HEK293 (cell line): ENCODE measurements around the gene SLC38A5.
A peak's percentile ranks its signal among the peaks of the same experiment; 100 is the strongest.

ENCODE experiments used
- CTCF ChIA-PET: fragments of 350-600 bp; formaldehyde crosslinking; extraction: SDS; loops from one replicate; lab custom pipeline; 2021; ENCODE audit warnings: antibody characterized with exemption; lab: Yijun Ruan, JAX
- POLR2A ChIA-PET: fragments of 300-600 bp; formaldehyde crosslinking; extraction: SDS; loops from one replicate; lab custom pipeline; 2020; ENCODE audit warnings: antibody characterized with exemption, inconsistent platforms; lab: Yijun Ruan, JAX
- H3K27ac ChIP-seq: fragments of 200-500 bp; sonication (Bioruptor generic); 2 replicates; pipeline ENCODE4 v1.5.1; 2014; ENCODE audit warnings: low read depth, low read length, control low read depth, inconsistent platforms; ENCODE audit errors: extremely low read depth
- H3K36me3 ChIP-seq, 2 experiments: fragments of 200-500 bp in 1 of 2; sonication (Bioruptor generic) in 1 of 2; 1 replicate in 1 of 2; 2 replicates in 1 of 2; pipeline ENCODE4 v1.5.1; 2014 to 2017; ENCODE audit warnings: inconsistent platforms in 2 of 2, low read length in 2 of 2; ENCODE audit not compliant: control insufficient read depth in 2 of 2, insufficient read depth in 1 of 2
- H3K4me1 ChIP-seq: fragments of 200-500 bp; sonication (Bioruptor generic); 2 replicates; pipeline ENCODE4 v1.5.1; 2014; ENCODE audit warnings: mild to moderate bottlenecking, low read length, inconsistent platforms; ENCODE audit not compliant: control insufficient read depth, insufficient read depth
- H3K4me3 ChIP-seq: 2 replicates; pipeline ENCODE4 v1.5.1; 2011; ENCODE audit warnings: low read depth, mild to moderate bottlenecking, control low read depth, low read length, moderate library complexity
- H3K9me3 ChIP-seq: fragments of 200-500 bp; sonication (Bioruptor generic); 2 replicates; pipeline ENCODE4 v1.5.1; 2014; ENCODE audit warnings: low read depth, low read length, inconsistent platforms; ENCODE audit not compliant: control insufficient read depth, insufficient read depth
- BCL11B ChIP-seq: fragments of 450-650 bp; formaldehyde crosslinking; IDR thresholded peaks from 2 replicates; pipeline ENCODE4 v1.5.1; 2016; ENCODE audit warnings: low read depth, missing biosample characterization, missing genetic modification characterization
- ELK4 ChIP-seq: IDR thresholded peaks from 2 replicates; pipeline ENCODE4 v1.6.1; 2011; ENCODE audit warnings: mild to moderate bottlenecking, low read depth, low read length, borderline replicate concordance
- FEZF1 ChIP-seq: fragments of 450-650 bp; formaldehyde crosslinking; IDR thresholded peaks from 2 replicates; pipeline ENCODE4 v1.5.1; 2016; ENCODE audit warnings: missing biosample characterization, missing genetic modification characterization
- GLI4 ChIP-seq: fragments of 450-650 bp; formaldehyde crosslinking; IDR thresholded peaks from 2 replicates; pipeline ENCODE4 v1.5.1; 2016; ENCODE audit warnings: missing biosample characterization, missing genetic modification characterization
- KLF10 ChIP-seq: fragments of 450-650 bp; IDR thresholded peaks from 2 replicates; pipeline ENCODE4 v1.5.1; 2018; ENCODE audit warnings: missing biosample characterization, mild to moderate bottlenecking, missing genetic modification characterization
- SP7 ChIP-seq: fragments of 450-650 bp; formaldehyde crosslinking; IDR thresholded peaks from 2 replicates; pipeline ENCODE4 v1.5.1; 2016; ENCODE audit warnings: missing biosample characterization, missing genetic modification characterization
- ZBTB17 ChIP-seq: fragments of 450-650 bp; formaldehyde crosslinking; IDR thresholded peaks from 2 replicates; pipeline ENCODE4 v1.5.1; 2016; ENCODE audit warnings: missing biosample characterization, missing genetic modification characterization
- ZFP37 ChIP-seq: fragments of 450-650 bp; formaldehyde crosslinking; IDR thresholded peaks from 2 replicates; pipeline ENCODE4 v1.5.1; 2016; ENCODE audit warnings: missing biosample characterization, missing genetic modification characterization
- ZIC2 ChIP-seq: fragments of 450-650 bp; formaldehyde crosslinking; IDR thresholded peaks from 2 replicates; pipeline ENCODE4 v1.5.1; 2016; ENCODE audit warnings: missing biosample characterization, missing genetic modification characterization
- ZNF169 ChIP-seq: fragments of 450-650 bp; formaldehyde crosslinking; IDR thresholded peaks from 2 replicates; pipeline ENCODE4 v1.5.1; 2016; ENCODE audit warnings: missing biosample characterization, missing genetic modification characterization
- ZNF2 ChIP-seq: fragments of 450-650 bp; formaldehyde crosslinking; IDR thresholded peaks from 2 replicates; pipeline ENCODE4 v1.5.1; 2016; ENCODE audit warnings: missing biosample characterization, missing genetic modification characterization
- ZNF221 ChIP-seq: fragments of 450-650 bp; formaldehyde crosslinking; IDR thresholded peaks from 2 replicates; pipeline ENCODE4 v1.5.1; 2017; ENCODE audit warnings: missing biosample characterization, missing genetic modification characterization, borderline replicate concordance
- ZNF350 ChIP-seq: fragments of 450-650 bp; formaldehyde crosslinking; IDR thresholded peaks from 2 replicates; pipeline ENCODE4 v1.5.0; 2017; ENCODE audit warnings: missing biosample characterization, mild to moderate bottlenecking, missing genetic modification characterization
- ZNF366 ChIP-seq: fragments of 450-650 bp; formaldehyde crosslinking; conservative IDR thresholded peaks from 2 replicates; pipeline ENCODE4 v1.5.1; 2016; ENCODE audit warnings: missing biosample characterization, missing genetic modification characterization
- ZNF37A ChIP-seq: fragments of 450-650 bp; IDR thresholded peaks from 2 replicates; pipeline ENCODE4 v1.5.1; 2018; ENCODE audit warnings: missing biosample characterization, missing genetic modification characterization
- ZNF391 ChIP-seq: fragments of 450-650 bp; formaldehyde crosslinking; IDR thresholded peaks from 2 replicates; pipeline ENCODE4 v1.5.1; 2016; ENCODE audit warnings: low read depth, missing biosample characterization, missing genetic modification characterization, borderline replicate concordance
- ZNF548 ChIP-seq: fragments of 450-650 bp; formaldehyde crosslinking; IDR thresholded peaks from 2 replicates; pipeline ENCODE4 v1.5.1; 2016; ENCODE audit warnings: missing biosample characterization, missing genetic modification characterization
- ZNF571 ChIP-seq: fragments of 450-650 bp; formaldehyde crosslinking; IDR thresholded peaks from 2 replicates; pipeline ENCODE4 v1.5.0; 2017; ENCODE audit warnings: missing biosample characterization, missing genetic modification characterization
- ZNF626 ChIP-seq: fragments of 450-650 bp; sonication (Bioruptor Pico); formaldehyde crosslinking; IDR thresholded peaks from 2 replicates; pipeline ENCODE4 v1.5.1; 2018; ENCODE audit warnings: missing biosample characterization, missing genetic modification characterization, inconsistent platforms
- ZNF645 ChIP-seq: fragments of 450-650 bp; formaldehyde crosslinking; IDR thresholded peaks from 2 replicates; pipeline ENCODE4; 2016; ENCODE audit warnings: missing biosample characterization, missing genetic modification characterization
- ZNF76 ChIP-seq: fragments of 450-650 bp; formaldehyde crosslinking; IDR thresholded peaks from 2 replicates; pipeline ENCODE4; 2016; ENCODE audit warnings: low read depth, missing biosample characterization, missing genetic modification characterization, borderline replicate concordance
- TF ChIP-seq, protein P1 (sequence below): fragments of 450-650 bp; formaldehyde crosslinking; conservative IDR thresholded peaks from 2 replicates; pipeline ENCODE4 v1.5.1; 2016; ENCODE audit warnings: low read depth, missing biosample characterization, missing genetic modification characterization
- TF ChIP-seq, protein P2 (sequence below): fragments of 450-650 bp; formaldehyde crosslinking; optimal IDR thresholded peaks from 2 replicates; pipeline ENCODE3; 2016; ENCODE audit warnings: missing biosample characterization, mild to moderate bottlenecking, missing genetic modification characterization
- TF ChIP-seq, protein P3 (sequence below): fragments of 450-650 bp; formaldehyde crosslinking; IDR thresholded peaks from 2 replicates; pipeline ENCODE4 v1.5.1; 2017; ENCODE audit warnings: missing biosample characterization, missing genetic modification characterization

Gene SLC38A5

DNA sequence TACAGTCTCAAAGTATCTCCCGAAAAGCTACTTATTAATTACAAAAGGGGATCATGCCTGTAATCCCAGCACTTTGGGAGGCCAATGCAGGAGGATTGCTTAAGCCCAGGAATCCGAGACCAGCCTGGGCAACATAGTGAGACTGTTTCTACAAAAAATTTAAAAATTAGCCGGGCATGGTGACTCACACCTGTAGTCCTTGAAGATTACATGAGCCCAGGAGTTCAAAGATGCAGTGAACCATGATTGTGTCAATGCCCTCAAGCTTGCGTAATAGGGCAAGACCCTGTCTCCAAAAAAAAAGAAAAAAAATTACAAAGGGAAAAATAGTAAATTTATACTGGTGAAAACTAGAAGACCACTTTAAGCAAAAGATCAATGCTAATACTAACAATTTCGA is 35.4 kb upstream of the SLC38A5 start:
- CTCF ChIA-PET: no interaction called here

GRCh38 chrX:48504261-48504660 is 34.2 kb upstream of the SLC38A5 start:
- Histone ChIP-seq H3K4me1 (no peaks in the 10 kb centered on the region), H3K9me3 (no peaks in the 10 kb centered on the region), H3K27ac (no peak overlapping the region), H3K4me3 (no peak overlapping the region), H3K36me3 (no peaks in the 10 kb centered on the region)
- POLR2A ChIA-PET: no interaction called here
- TF ChIP-seq FEZF1 (tag by site-specific recombination): no peak
- TF ChIP-seq ZNF366: no peak
- TF ChIP-seq ZNF221: no peak
- no peak for TF ChIP-seq GLI4 (tag by site-specific recombination)
- no peak for TF ChIP-seq ZNF626 (tag by site-specific recombination)
- TF ChIP-seq KLF10 (tag by site-specific recombination): no peak
- CTCF ChIA-PET: interaction anchor here (0.6 to 0.9 kb wide), 3 partner anchors 21 to 1359 kb away, joined by 3 to 4 read pairs (median 3); partner anchors contain the start of gene RBM10

More for the DNA sequence above, 35.4 kb upstream of the SLC38A5 start:
- Histone ChIP-seq H3K27ac (no peak overlapping the region), H3K4me3 (no peak overlapping the region), H3K36me3 (no peaks in the 10 kb centered on the region), H3K9me3 (no peaks in the 10 kb centered on the region), H3K4me1 (no peaks in the 10 kb centered on the region)
- POLR2A ChIA-PET: no interaction called here
- TF ChIP-seq ZNF37A (tag by site-specific recombination) (no peak), BCL11B (tag by site-specific recombination) (no peak), ZNF350 (no peak)

DNA sequence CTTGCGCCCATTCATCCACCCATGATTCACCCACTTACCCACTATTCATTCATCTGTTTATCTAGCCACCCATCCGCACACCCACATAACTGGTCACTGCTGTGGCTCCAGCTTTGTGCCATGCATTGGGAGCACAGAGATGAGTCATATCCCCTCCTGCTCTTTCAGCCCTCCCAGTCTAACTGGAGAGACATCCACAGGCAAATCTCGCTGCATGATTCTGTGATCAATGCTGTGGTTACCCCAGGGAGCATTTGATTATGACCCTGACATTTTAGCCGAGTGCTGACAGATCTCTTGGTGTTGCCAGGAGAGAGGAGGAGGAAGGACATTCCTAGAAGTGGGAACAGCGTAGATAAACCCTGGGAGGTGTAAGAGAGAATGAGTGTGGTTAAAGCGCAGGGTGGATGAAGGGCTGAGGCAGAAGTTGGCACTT is 28.3 kb upstream of the SLC38A5 start:
- ChIA-PET POLR2A (interaction anchor here (0.6 kb wide), 1 partner anchor 427 kb away, joined by 8 read pairs; no protein-coding TSS in a partner anchor), CTCF (no interaction called here)
- H3K36me3 ChIP-seq: no peaks in the 10 kb centered on the region
- no peak overlapping the region for H3K27ac ChIP-seq
- H3K9me3 ChIP-seq: no peaks in the 10 kb centered on the region
- no peak overlapping the region for H3K4me3 ChIP-seq
- H3K4me1 ChIP-seq: no peaks in the 10 kb centered on the region
- no peak for TF ChIP-seq ZNF169 (tag by site-specific recombination)
- TF ChIP-seq ZFP37 (tag by site-specific recombination): no peak
- TF ChIP-seq ELK4: no peak
- no peak for TF ChIP-seq ZNF548 (tag by site-specific recombination)
- TF ChIP-seq ZNF391 (tag by site-specific recombination): no peak
- TF ChIP-seq ZIC2 (tag by site-specific recombination): peak; percentile 83
- TF ChIP-seq SP7 (tag by site-specific recombination): no peak
- TF ChIP-seq, protein P1, sequence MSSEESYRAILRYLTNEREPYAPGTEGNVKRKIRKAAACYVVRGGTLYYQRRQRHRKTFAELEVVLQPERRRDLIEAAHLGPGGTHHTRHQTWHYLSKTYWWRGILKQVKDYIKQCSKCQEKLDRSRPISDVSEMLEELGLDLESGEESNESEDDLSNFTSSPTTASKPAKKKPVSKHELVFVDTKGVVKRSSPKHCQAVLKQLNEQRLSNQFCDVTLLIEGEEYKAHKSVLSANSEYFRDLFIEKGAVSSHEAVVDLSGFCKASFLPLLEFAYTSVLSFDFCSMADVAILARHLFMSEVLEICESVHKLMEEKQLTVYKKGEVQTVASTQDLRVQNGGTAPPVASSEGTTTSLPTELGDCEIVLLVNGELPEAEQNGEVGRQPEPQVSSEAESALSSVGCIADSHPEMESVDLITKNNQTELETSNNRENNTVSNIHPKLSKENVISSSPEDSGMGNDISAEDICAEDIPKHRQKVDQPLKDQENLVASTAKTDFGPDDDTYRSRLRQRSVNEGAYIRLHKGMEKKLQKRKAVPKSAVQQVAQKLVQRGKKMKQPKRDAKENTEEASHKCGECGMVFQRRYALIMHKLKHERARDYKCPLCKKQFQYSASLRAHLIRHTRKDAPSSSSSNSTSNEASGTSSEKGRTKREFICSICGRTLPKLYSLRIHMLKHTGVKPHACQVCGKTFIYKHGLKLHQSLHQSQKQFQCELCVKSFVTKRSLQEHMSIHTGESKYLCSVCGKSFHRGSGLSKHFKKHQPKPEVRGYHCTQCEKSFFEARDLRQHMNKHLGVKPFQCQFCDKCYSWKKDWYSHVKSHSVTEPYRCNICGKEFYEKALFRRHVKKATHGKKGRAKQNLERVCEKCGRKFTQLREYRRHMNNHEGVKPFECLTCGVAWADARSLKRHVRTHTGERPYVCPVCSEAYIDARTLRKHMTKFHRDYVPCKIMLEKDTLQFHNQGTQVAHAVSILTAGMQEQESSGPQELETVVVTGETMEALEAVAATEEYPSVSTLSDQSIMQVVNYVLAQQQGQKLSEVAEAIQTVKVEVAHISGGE: no peak
- TF ChIP-seq, protein P2, sequence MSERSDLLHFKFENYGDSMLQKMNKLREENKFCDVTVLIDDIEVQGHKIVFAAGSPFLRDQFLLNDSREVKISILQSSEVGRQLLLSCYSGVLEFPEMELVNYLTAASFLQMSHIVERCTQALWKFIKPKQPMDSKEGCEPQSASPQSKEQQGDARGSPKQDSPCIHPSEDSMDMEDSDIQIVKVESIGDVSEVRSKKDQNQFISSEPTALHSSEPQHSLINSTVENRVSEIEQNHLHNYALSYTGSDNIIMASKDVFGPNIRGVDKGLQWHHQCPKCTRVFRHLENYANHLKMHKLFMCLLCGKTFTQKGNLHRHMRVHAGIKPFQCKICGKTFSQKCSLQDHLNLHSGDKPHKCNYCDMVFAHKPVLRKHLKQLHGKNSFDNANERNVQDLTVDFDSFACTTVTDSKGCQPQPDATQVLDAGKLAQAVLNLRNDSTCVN (tag by site-specific recombination): no peak
- TF ChIP-seq ZNF645 (tag by site-specific recombination): no peak
- no peak for TF ChIP-seq GLI4 (tag by site-specific recombination)
- TF ChIP-seq ZNF76: no peak
- TF ChIP-seq ZNF2 (tag by site-specific recombination): no peak
- TF ChIP-seq, protein P3, sequence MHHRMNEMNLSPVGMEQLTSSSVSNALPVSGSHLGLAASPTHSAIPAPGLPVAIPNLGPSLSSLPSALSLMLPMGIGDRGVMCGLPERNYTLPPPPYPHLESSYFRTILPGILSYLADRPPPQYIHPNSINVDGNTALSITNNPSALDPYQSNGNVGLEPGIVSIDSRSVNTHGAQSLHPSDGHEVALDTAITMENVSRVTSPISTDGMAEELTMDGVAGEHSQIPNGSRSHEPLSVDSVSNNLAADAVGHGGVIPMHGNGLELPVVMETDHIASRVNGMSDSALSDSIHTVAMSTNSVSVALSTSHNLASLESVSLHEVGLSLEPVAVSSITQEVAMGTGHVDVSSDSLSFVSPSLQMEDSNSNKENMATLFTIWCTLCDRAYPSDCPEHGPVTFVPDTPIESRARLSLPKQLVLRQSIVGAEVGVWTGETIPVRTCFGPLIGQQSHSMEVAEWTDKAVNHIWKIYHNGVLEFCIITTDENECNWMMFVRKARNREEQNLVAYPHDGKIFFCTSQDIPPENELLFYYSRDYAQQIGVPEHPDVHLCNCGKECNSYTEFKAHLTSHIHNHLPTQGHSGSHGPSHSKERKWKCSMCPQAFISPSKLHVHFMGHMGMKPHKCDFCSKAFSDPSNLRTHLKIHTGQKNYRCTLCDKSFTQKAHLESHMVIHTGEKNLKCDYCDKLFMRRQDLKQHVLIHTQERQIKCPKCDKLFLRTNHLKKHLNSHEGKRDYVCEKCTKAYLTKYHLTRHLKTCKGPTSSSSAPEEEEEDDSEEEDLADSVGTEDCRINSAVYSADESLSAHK (tag by site-specific recombination): no peak
- no peak for TF ChIP-seq ZNF571 (tag by site-specific recombination)
- TF ChIP-seq ZBTB17 (tag by site-specific recombination): peak; percentile 59
